HUES64 (cell line): ENCODE measurements around the gene CTSA.

Experiments
- H3K27ac ChIP-seq: 2 replicates; pipeline ENCODE4 v1.7.0; 2013; ENCODE audit warnings: low read depth, low read length, inconsistent platforms
- H3K27me3 ChIP-seq: 2 replicates; pipeline ENCODE4 v1.6.1; 2013; ENCODE audit warnings: mild to moderate bottlenecking, low read length; ENCODE audit not compliant: insufficient read depth
- H3K36me3 ChIP-seq: 2 replicates; pipeline ENCODE4 v1.6.1; 2013; ENCODE audit warnings: mild to moderate bottlenecking, low read length; ENCODE audit not compliant: insufficient read depth
- H3K4me1 ChIP-seq: 2 replicates; pipeline ENCODE4 v1.6.1; 2013; ENCODE audit warnings: mild to moderate bottlenecking, low read length, moderate library complexity; ENCODE audit not compliant: insufficient read depth
- H3K4me3 ChIP-seq: 2 replicates; pipeline ENCODE4 v1.5.1; 2013; ENCODE audit warnings: mild to moderate bottlenecking, low read length, moderate library complexity
- H3K9ac ChIP-seq: 2 replicates; pipeline ENCODE4 v1.6.1; 2013; ENCODE audit warnings: mild to moderate bottlenecking, low read depth, low read length
- H3K9me3 ChIP-seq: 2 replicates; pipeline ENCODE4 v1.6.1; 2013; ENCODE audit warnings: low read depth, low read length; ENCODE audit not compliant: insufficient read depth
- WGBS: fragments of 150-250, 120-280 bp; methylation state at CpG from one replicate; pipeline ENCODE4 v1.1.7; 2013; ENCODE audit warnings: missing lambda C conversion rate; 5-methylcytosine and 5-hydroxymethylcytosine counted together

The CTSA gene

DNA sequence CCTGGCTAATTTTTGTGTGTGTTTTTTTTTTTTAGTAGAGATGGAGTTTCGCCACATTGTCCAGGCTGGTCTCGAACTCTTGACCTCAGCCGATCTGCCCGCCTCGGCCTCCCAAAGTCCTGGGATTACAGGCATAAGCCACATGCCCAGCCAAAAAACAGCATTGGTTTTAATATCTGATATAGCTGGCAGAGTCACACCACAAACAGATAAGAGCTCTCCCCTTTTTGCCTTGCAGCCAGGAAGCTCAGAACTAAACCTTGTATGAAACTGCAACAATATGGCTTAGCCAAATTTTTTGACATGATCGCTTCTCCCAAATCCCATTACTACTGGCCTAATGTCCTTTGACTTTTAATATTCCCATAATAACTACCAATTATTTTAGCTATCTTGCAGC, 38.8 kb upstream of the CTSA start:
- WGBS: 95% methylated on average over 6 of the region's 6 CpGs
- H3K9me3 ChIP-seq: no peaks in the 10 kb centered on the region
- no peak overlapping the region; the same call in 1 of the 2 replicates for H3K27ac ChIP-seq
- peaks cover 10% of the 10 kb centered on the region; the same call in 1 of the 2 replicates for H3K36me3 ChIP-seq
- peaks cover 20% of the 10 kb centered on the region for H3K4me1 ChIP-seq
- no peak overlapping the region for H3K9ac ChIP-seq
- H3K27me3 ChIP-seq: no peaks in the 10 kb centered on the region
- no peak overlapping the region for H3K4me3 ChIP-seq

DNA sequence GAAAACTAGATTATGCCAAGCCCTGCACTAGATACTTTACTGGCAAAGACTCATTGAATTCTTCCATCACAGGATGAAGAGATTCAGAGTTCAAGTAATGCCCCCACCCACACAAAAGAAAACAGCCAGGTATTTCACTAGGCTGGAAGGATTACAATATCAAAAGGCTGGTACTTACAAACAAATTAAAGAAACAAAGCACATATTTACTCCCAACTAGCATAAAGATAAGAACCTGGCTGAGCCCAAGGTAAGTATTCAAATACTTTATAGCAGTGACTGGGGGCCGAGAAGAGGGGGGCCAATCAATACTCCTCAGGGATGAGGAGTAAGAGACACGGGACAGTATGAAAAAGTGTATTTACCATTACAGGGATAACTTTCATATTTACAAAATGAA, 37.7 kb upstream of the CTSA start:
- no peaks in the 10 kb centered on the region for H3K27me3 ChIP-seq
- H3K9ac ChIP-seq: peak overlapping the region; percentile 50
- 29% methylated on average over 1 of the region's 2 CpGs for WGBS
- H3K27ac ChIP-seq: peak overlapping the region; percentile 92
- no peaks in the 10 kb centered on the region for H3K9me3 ChIP-seq
- H3K4me3 ChIP-seq: peak overlapping the region; percentile 30
- H3K4me1 ChIP-seq: peaks cover 26% of the 10 kb centered on the region
- peaks cover 7% of the 10 kb centered on the region; the same call in 1 of the 2 replicates for H3K36me3 ChIP-seq

GRCh38 chr20:45857114-45857881, 33.8 kb upstream of the CTSA start, which contains the start of the genes ACOT8 and ZSWIM3:
ACOT8 (minus strand) TSS chr20:45857392; CDS start chr20:45857315, 77 bp downstream.
ZSWIM3 (plus strand) TSS chr20:45857614; CDS start chr20:45857826, 212 bp downstream.
- Histone ChIP-seq H3K27ac (peak within 1 kb of the TSS; percentile 80), H3K27me3 (no peaks in the 10 kb centered on the region), H3K36me3 (no peaks in the 10 kb centered on the region), H3K4me3 (peak within 1 kb of the TSS; percentile 89), H3K9ac (peak within 1 kb of the TSS; percentile 68), H3K9me3 (no peaks in the 10 kb centered on the region), H3K4me1 (peaks cover 28% of the 10 kb centered on the region)
- 1% methylated on average over 33 of the region's 36 CpGs for WGBS

- Histone ChIP-seq H3K36me3 (no peaks in the 10 kb centered on the region), H3K4me1 (peaks cover 28% of the 10 kb centered on the region), H3K27ac (peak overlapping the region; percentile 80), H3K4me3 (peak overlapping the region; percentile 89), H3K9me3 (no peaks in the 10 kb centered on the region), H3K9ac (0 out of 2 replicates have a peak overlapping the region, but pooled peaks have one; percentile 12), H3K27me3 (no peaks in the 10 kb centered on the region)
- WGBS: 1% methylated on average over 13 of the region's 13 CpGs
Measured at GRCh38 chr20:45857882-45858216, 33.3 kb upstream of the CTSA start.

DNA sequence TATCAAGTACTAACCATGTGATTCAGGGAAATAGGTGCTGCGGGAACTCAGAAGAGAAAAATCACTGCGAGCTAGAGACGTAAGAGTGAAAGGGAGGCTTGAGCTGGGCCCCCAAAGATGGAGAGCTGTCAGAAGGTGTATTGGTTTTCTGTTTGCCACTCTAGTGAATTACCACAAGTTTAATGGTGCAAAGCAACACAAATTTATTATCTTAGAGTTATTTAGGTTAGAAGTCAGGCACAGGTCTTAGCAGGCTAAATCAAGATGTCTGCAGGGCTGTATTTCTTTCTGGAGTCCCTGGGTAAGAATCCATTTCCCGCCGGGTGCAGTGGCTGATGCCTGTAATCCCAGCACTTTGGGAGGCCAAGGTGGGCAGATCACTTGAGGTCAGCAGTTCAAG, 31.2 kb upstream of the CTSA start:
- H3K9ac ChIP-seq: no peak overlapping the region
- H3K27me3 ChIP-seq: no peaks in the 10 kb centered on the region
- no peak overlapping the region for H3K4me3 ChIP-seq
- H3K4me1 ChIP-seq: peaks cover 11% of the 10 kb centered on the region
- H3K36me3 ChIP-seq: no peaks in the 10 kb centered on the region
- no peaks in the 10 kb centered on the region for H3K9me3 ChIP-seq
- no peak overlapping the region for H3K27ac ChIP-seq
- WGBS: 97% methylated on average over 5 of the region's 5 CpGs

GRCh38 chr20:45860560-45861220, 30.4 kb upstream of the CTSA start:
- no peaks in the 10 kb centered on the region for H3K9me3 ChIP-seq
- H3K27ac ChIP-seq: no peak overlapping the region
- no peak overlapping the region for H3K9ac ChIP-seq
- H3K4me1 ChIP-seq: peaks cover 8% of the 10 kb centered on the region; the same call in 1 of the 2 replicates
- H3K36me3 ChIP-seq: no peaks in the 10 kb centered on the region
- no peaks in the 10 kb centered on the region for H3K27me3 ChIP-seq
- WGBS: 85% methylated on average over 7 of the region's 7 CpGs
- no peak overlapping the region for H3K4me3 ChIP-seq

DNA sequence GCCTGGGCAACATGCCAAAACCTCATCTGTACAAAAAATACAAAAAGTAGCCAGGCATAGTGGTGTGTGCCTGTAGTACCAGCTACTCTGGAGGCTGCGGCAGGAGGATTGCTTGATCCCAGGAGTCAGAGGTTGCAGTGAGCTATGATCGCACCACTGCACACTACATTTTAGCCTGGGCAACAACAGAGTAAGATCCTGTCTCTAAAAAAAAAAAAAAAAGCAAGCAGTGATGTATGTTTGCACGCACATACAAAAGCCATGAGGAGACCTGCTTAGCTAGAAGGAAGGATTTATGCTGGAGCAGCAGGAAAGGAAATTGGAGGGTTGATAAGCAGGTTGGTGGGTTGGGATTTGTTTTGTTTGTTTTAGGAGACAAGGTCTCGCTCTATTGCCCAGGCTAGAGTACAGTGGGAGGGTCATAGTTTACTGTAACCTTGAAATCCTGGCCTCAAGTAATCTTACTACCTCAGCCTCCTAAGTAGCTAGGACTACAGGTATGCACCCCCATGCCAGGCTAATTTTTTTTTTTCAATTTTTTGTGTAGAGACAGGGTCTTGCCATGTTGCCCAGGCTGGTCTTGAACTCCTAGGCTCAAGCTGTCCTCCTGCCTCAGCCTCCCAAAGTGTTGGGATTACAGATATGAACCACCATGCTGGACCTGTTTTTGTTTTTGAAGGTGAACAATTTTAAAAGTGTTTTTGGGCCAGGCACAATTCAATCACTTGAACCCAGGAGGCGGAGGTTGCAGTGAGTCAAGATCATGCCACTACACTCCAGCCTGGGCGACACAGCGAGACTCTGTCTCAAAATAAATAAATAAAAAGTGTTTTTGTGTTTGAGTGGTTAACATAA, 29.7 kb upstream of the CTSA start:
- WGBS: 92% methylated on average over 6 of the region's 7 CpGs
- Histone ChIP-seq H3K27me3 (no peaks in the 10 kb centered on the region), H3K9me3 (no peaks in the 10 kb centered on the region), H3K36me3 (no peaks in the 10 kb centered on the region), H3K4me3 (no peak overlapping the region), H3K4me1 (peaks cover 8% of the 10 kb centered on the region; the same call in 1 of the 2 replicates), H3K9ac (no peak overlapping the region), H3K27ac (no peak overlapping the region)

GRCh38 chr20:45863543-45864470, 27.3 kb upstream of the CTSA start:
- Histone ChIP-seq H3K36me3 (no peaks in the 10 kb centered on the region), H3K9ac (no peak overlapping the region), H3K27me3 (no peaks in the 10 kb centered on the region), H3K4me3 (no peak overlapping the region), H3K4me1 (no peaks in the 10 kb centered on the region), H3K9me3 (no peaks in the 10 kb centered on the region), H3K27ac (no peak overlapping the region)
- WGBS: 92% methylated on average over 7 of the region's 7 CpGs

DNA sequence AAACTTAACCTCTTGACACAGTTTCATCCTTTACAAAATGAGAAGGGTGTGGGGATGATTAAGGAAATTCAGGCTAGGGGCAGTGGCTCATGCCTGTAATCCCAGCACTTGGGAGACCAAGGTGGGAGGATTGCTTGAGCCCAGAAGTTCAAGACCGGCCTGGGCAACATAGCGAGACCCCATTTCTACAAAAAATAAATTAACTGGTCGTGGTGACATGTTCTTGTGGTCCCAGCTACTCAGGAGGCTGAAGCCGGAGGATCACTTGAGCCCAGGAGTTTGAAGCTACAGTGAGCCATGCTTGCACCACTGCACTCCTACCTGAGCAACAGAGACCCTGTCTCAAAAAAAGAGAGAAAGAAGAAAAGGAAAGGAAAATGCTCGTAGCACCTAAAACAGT, 24.7 kb upstream of the CTSA start:
- Histone ChIP-seq H3K9me3 (no peaks in the 10 kb centered on the region), H3K4me1 (no peaks in the 10 kb centered on the region), H3K4me3 (no peak overlapping the region), H3K27me3 (no peaks in the 10 kb centered on the region), H3K27ac (no peak overlapping the region), H3K9ac (no peak overlapping the region), H3K36me3 (no peaks in the 10 kb centered on the region)
- 94% methylated on average over 5 of the region's 5 CpGs for WGBS

GRCh38 chr20:45867136-45867818, 23.9 kb upstream of the CTSA start:
- WGBS: 96% methylated on average over 6 of the region's 6 CpGs
- H3K9ac ChIP-seq: no peak overlapping the region
- no peaks in the 10 kb centered on the region for H3K9me3 ChIP-seq

More at GRCh38 chr20:45867136-45867818, 23.9 kb upstream of the CTSA start:
- Histone ChIP-seq H3K4me3 (no peak overlapping the region), H3K27ac (no peak overlapping the region), H3K36me3 (no peaks in the 10 kb centered on the region), H3K27me3 (no peaks in the 10 kb centered on the region), H3K4me1 (no peaks in the 10 kb centered on the region)
